Measurements from ENCODE around the gene GTF3C4. TPM values are rescaled to one million over a fixed set of nuclear protein-coding genes. Genes with fewer than 3 reads are reported as not detected.

GTF3C4 gene
- polyA plus RNA-seq, 1 of the 3 experiments (the other 2 are of a cell fraction): 2.8 TPM

DNA sequence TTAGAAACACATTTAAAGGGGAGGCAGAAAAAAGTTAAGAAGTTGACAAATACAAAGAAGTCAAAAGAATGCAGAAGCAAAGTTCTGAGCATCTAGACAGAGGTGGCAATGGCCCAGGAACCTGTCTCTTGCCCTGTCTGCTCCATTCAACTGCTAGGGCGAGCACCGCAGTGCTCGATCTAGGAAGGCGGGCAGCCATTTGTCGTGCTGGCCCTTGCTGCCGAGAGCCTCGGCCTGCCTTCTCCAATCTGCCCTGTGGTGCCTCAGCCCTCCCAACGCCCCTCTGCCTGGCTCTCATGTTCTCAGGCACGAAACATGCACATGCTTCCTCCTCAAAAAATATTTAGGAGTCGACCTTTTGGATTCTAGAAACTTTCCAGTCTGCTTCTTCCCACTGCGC, 42.7 kb upstream of the GTF3C4 start:
- no peaks in the 10 kb centered on the region for H3K79me2 ChIP-seq (ENCODE audit: insufficient read depth)
- peaks cover 44 to 72% of the 10 kb centered on the region in 2 experiments for H3K36me3 ChIP-seq (replicated peaks in 1 of 2; ENCODE audit: control insufficient read depth in 1 of 2, insufficient read depth in 2 of 2, low read length in 1 of 2)
- H3K4me2 ChIP-seq: no peak overlapping the region
- DNase-seq: no peak
- peaks cover 3% of the 10 kb centered on the region; the same call in 1 of the 2 replicates for H4K20me1 ChIP-seq (ENCODE audit: insufficient read depth)
- CTCF ChIA-PET: no interaction called here
- peaks cover under 1% of the 10 kb centered on the region for H3F3A ChIP-seq (replicated peaks; ENCODE audit: insufficient read depth)
- H3K9ac ChIP-seq: no peak overlapping the region
- H3K4me1 ChIP-seq (ENCODE audit: control insufficient read depth in 1 of 2, insufficient read depth in 2 of 2, low read depth in 1 of 2, low read length in 1 of 2): no peaks in the 10 kb centered on the region; a peak in 1 of 4 replicates
- no peak overlapping the region for H3K27ac ChIP-seq (ENCODE audit: low read depth in 2 of 2, low read length in 1 of 2)
- WGBS (ENCODE audit: low lambda C conversion rate): 89% methylated on average over 4 of the region's 11 CpGs
- TF ChIP-seq TAF1 (IDR thresholded peaks at IDR 0.05; ENCODE audit: borderline replicate concordance, low read depth, low read length): no peak
- no peak for TF ChIP-seq YY1 (IDR thresholded peaks at IDR 0.05; ENCODE audit: low read depth)
- TF ChIP-seq MXI1 (IDR thresholded peaks at IDR 0.05; ENCODE audit: low read depth, low read length): no peak
- no peak for TF ChIP-seq RCOR1 (IDR thresholded peaks at IDR 0.05; ENCODE audit: low read length)
- TF ChIP-seq TEAD4 (IDR thresholded peaks at IDR 0.05; ENCODE audit: borderline replicate concordance, insufficient read depth): no peak
- no peak for TF ChIP-seq EZH2phosphoT487 (IDR thresholded peaks at IDR 0.05; ENCODE audit: borderline replicate concordance, low read depth)
- TF ChIP-seq POLR2AphosphoS5 (IDR thresholded peaks at IDR 0.05; ENCODE audit: low read depth, low read length): no peak
- TF ChIP-seq NRF1 (IDR thresholded peaks at IDR 0.05; ENCODE audit: low read depth, low read length): no peak
- TF ChIP-seq REST (IDR thresholded peaks at IDR 0.05; ENCODE audit: low read depth, low read length): no peak
- TF ChIP-seq GABPA (IDR thresholded peaks at IDR 0.05; ENCODE audit: low read depth): no peak
- TF ChIP-seq MEF2A (IDR thresholded peaks at IDR 0.05; ENCODE audit: borderline replicate concordance, low read depth): no peak
- TF ChIP-seq, protein P1, sequence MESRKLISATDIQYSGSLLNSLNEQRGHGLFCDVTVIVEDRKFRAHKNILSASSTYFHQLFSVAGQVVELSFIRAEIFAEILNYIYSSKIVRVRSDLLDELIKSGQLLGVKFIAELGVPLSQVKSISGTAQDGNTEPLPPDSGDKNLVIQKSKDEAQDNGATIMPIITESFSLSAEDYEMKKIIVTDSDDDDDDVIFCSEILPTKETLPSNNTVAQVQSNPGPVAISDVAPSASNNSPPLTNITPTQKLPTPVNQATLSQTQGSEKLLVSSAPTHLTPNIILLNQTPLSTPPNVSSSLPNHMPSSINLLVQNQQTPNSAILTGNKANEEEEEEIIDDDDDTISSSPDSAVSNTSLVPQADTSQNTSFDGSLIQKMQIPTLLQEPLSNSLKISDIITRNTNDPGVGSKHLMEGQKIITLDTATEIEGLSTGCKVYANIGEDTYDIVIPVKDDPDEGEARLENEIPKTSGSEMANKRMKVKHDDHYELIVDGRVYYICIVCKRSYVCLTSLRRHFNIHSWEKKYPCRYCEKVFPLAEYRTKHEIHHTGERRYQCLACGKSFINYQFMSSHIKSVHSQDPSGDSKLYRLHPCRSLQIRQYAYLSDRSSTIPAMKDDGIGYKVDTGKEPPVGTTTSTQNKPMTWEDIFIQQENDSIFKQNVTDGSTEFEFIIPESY (IDR thresholded peaks at IDR 0.05; ENCODE audit: borderline replicate concordance, low read depth): no peak
- TF ChIP-seq JUND (IDR thresholded peaks at IDR 0.05): no peak
- TF ChIP-seq FOSL2 (IDR thresholded peaks at IDR 0.05; ENCODE audit: borderline replicate concordance, low read depth): no peak
- TF ChIP-seq USF2 (IDR thresholded peaks at IDR 0.05; ENCODE audit: borderline replicate concordance, low read depth, low read length): no peak
- TF ChIP-seq, protein P2, sequence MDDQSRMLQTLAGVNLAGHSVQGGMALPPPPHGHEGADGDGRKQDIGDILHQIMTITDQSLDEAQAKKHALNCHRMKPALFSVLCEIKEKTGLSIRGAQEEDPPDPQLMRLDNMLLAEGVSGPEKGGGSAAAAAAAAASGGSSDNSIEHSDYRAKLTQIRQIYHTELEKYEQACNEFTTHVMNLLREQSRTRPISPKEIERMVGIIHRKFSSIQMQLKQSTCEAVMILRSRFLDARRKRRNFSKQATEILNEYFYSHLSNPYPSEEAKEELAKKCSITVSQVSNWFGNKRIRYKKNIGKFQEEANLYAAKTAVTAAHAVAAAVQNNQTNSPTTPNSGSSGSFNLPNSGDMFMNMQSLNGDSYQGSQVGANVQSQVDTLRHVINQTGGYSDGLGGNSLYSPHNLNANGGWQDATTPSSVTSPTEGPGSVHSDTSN (IDR thresholded peaks at IDR 0.05): no peak
- no peak overlapping the region for H2AFZ ChIP-seq (ENCODE audit: low read depth)
- POLR2A ChIA-PET: no interaction called here
- H3K27me3 ChIP-seq (ENCODE audit: insufficient read depth): no peaks in the 10 kb centered on the region
- no peaks in the 10 kb centered on the region for H3K9me3 ChIP-seq
- no peak overlapping the region for H3K4me3 ChIP-seq (ENCODE audit: low read depth in 2 of 2, low read length in 1 of 2)
- H3K9me2 ChIP-seq: no peaks in the 10 kb centered on the region
